Activated CD4-positive, alpha-beta T cell treated with anti-CD3 and anti-CD28 coated beads, Interleukin-2, amount 10 ng/mL, durations not matched to agents 24 days and 14 days (primary cell): ENCODE measurements around the gene NR5A2. TPM values are rescaled to one million over a fixed set of nuclear protein-coding genes. Genes with fewer than 3 reads are reported as not detected.
A peak's percentile ranks its signal among the peaks of the same experiment; 100 is the strongest.

Source experiments
- DNase-seq: peaks from one replicate; pipeline ENCODE4 v3.0.0; 2022
- H3K27ac Mint-ChIP-seq: one replicate; pipeline ENCODE4 v1.8.0; 2022; ENCODE audit warnings: mild to moderate bottlenecking, mixed read lengths
- H3K27me3 Mint-ChIP-seq: one replicate; pipeline ENCODE4 v1.8.0; 2022; ENCODE audit warnings: mixed read lengths
- H3K36me3 Mint-ChIP-seq: one replicate; pipeline ENCODE4 v1.8.0; 2022; ENCODE audit warnings: low read depth, mild to moderate bottlenecking, mixed read lengths
- H3K4me1 Mint-ChIP-seq: one replicate; pipeline ENCODE4 v1.8.0; 2021; ENCODE audit warnings: mixed read lengths
- H3K4me3 Mint-ChIP-seq: one replicate; pipeline ENCODE4 v1.8.0; 2022; ENCODE audit warnings: mild to moderate bottlenecking, moderate library complexity, mixed read lengths
- H3K9me3 Mint-ChIP-seq: one replicate; pipeline ENCODE4 v1.8.0; 2021; ENCODE audit warnings: mixed read lengths
- intact Hi-C: fragments of 100-400 bp; cut with micrococcal nuclease; formaldehyde crosslinking; loops from one replicate; pipeline ENCODE4 v1.15.1; 2023
- total RNA-seq: library from RNA; stranded (reverse); gene quantifications from 2 replicates; pipeline ENCODE4 v1.2.3, GENCODE V29; 2022

NR5A2 gene
- total RNA-seq, 1 donor from 2014 or later, result not detected

DNA sequence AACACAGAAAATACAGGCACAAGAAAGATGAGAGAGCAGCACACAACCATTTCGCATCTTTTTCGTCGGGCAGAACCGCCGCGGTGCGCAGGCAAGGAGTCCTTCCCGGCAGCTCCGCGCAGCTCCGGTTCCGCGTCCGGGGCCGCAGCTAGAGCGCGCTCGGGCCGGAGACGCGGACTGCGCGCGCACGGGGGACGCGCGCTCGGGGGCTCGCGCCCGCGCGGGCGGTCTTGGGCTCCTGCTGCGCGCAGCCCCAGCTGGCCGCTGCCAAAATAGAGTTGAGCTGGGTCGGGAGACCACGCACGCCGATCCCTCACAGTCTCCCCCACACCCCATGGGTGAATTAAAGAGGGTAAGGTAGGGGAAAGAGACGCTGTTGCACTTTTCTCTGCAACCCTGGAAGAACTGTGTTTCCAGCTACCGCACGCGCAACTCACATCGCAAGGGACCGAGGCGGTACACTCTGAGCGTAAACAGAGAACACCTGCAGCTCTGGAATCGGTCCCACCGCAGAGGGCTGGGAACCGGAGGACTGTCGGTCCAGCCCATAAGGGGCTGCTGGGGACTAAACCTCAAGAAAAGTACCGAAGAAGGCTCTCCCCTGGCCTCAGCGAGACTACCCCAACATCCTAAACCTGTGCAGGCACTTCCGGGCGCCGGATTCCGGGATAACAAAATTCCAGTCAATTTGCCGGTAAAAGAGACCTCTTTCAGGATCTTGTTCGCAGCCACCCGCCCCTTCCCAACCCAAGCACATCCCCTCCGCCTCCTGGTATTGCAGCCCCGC, 1.7 kb downstream of the NR5A2 start:
- Mint-ChIP-seq H3K27me3 (peaks cover 54% of the 10 kb centered on the region), H3K36me3 (no peaks in the 10 kb centered on the region), H3K4me3 (peak overlapping the region; percentile 74), H3K27ac (no peak overlapping the region), H3K9me3 (no peaks in the 10 kb centered on the region), H3K4me1 (peaks cover 5% of the 10 kb centered on the region)
- intact Hi-C loops, result loop anchor here (1.0 kb wide), 1 partner anchor 13 kb away; no protein-coding TSS in a partner anchor
- DNase-seq, result peak; percentile 69

DNA sequence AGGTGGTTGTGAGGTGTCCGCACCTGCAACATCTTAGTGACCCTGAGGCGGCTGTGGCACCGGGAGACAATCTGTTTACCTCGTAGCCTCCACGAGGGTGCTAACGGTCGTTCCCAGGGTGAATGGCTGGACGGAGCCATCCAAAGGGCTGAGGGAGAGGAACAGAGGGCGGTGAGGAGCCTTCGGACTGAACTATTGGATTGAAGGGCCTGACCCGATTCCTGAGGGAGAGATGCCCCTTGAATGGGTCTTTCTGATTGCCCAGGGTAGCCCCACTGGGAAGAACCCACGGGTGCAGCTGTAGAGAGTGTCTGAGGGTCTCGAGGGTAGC, 2.3 kb downstream of the NR5A2 start:
- DNase-seq, result no peak
- no peaks in the 10 kb centered on the region for H3K9me3 Mint-ChIP-seq
- H3K36me3 Mint-ChIP-seq, result no peaks in the 10 kb centered on the region
- intact Hi-C loops, result loop anchor here (1.0 to 10.0 kb wide), 2 partner anchors 13 to 345 kb away; no protein-coding TSS in a partner anchor
- H3K27ac Mint-ChIP-seq, result no peak overlapping the region
- no peak overlapping the region for H3K4me3 Mint-ChIP-seq
- H3K27me3 Mint-ChIP-seq, result peaks cover 52% of the 10 kb centered on the region
- H3K4me1 Mint-ChIP-seq, result peaks cover 5% of the 10 kb centered on the region

DNA sequence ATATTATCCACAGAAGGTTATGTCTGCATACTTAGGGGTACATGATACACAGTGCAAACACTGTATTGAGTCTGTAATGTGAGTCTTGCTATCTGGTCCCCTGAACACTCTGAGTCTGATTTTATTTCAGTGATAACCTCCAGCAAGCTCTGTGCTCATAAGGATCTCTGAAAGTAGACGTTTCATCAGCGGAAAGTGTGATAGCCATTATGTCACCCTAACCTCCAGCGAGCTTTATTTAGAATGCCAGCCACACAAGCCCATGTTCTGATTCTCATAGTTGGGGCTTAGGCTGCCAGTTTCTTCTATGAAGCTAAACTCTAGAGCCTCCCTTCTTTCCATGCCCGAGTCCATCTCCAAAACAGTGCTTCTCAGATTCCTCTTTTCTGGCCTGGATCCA, 3.3 kb downstream of the NR5A2 start:
- peaks cover 46% of the 10 kb centered on the region for H3K27me3 Mint-ChIP-seq

DNA sequence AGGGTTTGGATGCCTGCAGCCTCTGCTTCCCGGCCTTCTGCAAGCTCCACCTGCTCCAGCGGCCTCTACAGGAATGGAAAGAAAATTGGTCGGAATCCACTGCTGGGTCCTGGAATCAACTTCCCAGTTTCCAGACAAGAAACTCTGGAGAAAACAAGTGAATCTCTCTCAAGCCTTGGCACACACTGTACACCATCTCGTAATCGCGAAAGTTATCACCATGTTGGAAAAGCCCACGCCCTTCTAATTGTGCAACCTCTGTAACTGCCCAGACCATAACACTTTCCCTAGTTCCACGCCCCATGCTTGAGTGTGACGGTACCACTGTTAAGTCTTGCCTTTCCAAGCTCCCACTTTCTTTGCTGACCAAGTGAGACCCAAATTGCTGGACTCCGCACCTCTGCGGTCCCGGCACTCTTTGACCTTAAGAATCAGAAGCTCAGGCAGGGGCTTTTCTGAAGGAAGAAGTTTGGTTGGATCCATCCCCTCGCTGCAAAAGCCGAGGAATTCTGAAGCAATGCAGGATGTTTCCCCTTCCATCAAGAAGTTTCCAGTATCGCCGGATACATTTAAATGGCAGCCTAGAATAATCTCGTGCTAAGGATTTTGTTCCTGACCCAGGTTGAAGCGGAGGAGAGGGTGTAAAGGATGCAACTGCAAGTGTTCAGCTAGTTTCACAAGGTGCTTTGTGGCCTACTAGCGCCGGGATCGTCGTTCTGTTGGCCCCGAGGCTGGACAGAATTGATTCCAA, 6.2 kb downstream of the NR5A2 start:
- H3K27me3 Mint-ChIP-seq, result peaks cover 31% of the 10 kb centered on the region
- H3K4me1 Mint-ChIP-seq, result peaks cover 4% of the 10 kb centered on the region
- H3K36me3 Mint-ChIP-seq, result no peaks in the 10 kb centered on the region
- DNase-seq, result no peak
- no peaks in the 10 kb centered on the region for H3K9me3 Mint-ChIP-seq
- intact Hi-C loops, result loop anchor here (10.0 kb wide), 1 partner anchor 349 kb away; no protein-coding TSS in a partner anchor
- no peak overlapping the region for H3K27ac Mint-ChIP-seq
- no peak overlapping the region for H3K4me3 Mint-ChIP-seq

More for the DNA sequence above, 3.3 kb downstream of the NR5A2 start:
- intact Hi-C loops, result loop anchor here (10.0 kb wide), 1 partner anchor 346 kb away; no protein-coding TSS in a partner anchor
- peaks cover 5% of the 10 kb centered on the region for H3K4me1 Mint-ChIP-seq
- H3K9me3 Mint-ChIP-seq, result no peaks in the 10 kb centered on the region
- no peak overlapping the region for H3K4me3 Mint-ChIP-seq
- DNase-seq, result no peak
- H3K36me3 Mint-ChIP-seq, result no peaks in the 10 kb centered on the region
- H3K27ac Mint-ChIP-seq, result no peak overlapping the region

DNA sequence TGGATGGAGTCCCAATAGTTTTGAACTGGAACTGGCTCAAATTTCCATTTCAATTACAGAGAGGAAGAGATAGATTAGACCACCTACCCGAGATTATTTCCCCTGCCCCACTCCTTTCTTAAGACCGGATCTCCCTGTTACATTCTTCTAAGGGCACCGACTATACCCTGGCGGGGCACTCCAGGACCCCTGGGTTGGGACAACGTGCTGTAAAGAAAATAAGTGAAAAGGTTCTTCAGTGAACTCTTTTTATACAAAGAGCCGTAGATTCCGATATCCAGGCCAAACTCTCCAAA, 6.7 kb downstream of the NR5A2 start:
- Mint-ChIP-seq H3K4me1 (peaks cover 4% of the 10 kb centered on the region), H3K4me3 (no peak overlapping the region), H3K9me3 (no peaks in the 10 kb centered on the region), H3K27me3 (peaks cover 31% of the 10 kb centered on the region), H3K36me3 (no peaks in the 10 kb centered on the region), H3K27ac (no peak overlapping the region)
- DNase-seq, result no peak
- intact Hi-C loops, result loop anchor here (10.0 kb wide), 1 partner anchor 349 kb away; no protein-coding TSS in a partner anchor

- H3K27me3 Mint-ChIP-seq, result peaks cover 27% of the 10 kb centered on the region
- intact Hi-C loops, result loop anchor here (10.0 kb wide), 1 partner anchor 350 kb away; no protein-coding TSS in a partner anchor
- H3K9me3 Mint-ChIP-seq, result no peaks in the 10 kb centered on the region
- H3K4me3 Mint-ChIP-seq, result no peak overlapping the region
- no peak overlapping the region for H3K27ac Mint-ChIP-seq
- H3K36me3 Mint-ChIP-seq, result no peaks in the 10 kb centered on the region
- no peak for DNase-seq
- peaks cover 4% of the 10 kb centered on the region for H3K4me1 Mint-ChIP-seq
Observed at GRCh38 chr1:200034761-200035396, 7.4 kb downstream of the NR5A2 start.

DNA sequence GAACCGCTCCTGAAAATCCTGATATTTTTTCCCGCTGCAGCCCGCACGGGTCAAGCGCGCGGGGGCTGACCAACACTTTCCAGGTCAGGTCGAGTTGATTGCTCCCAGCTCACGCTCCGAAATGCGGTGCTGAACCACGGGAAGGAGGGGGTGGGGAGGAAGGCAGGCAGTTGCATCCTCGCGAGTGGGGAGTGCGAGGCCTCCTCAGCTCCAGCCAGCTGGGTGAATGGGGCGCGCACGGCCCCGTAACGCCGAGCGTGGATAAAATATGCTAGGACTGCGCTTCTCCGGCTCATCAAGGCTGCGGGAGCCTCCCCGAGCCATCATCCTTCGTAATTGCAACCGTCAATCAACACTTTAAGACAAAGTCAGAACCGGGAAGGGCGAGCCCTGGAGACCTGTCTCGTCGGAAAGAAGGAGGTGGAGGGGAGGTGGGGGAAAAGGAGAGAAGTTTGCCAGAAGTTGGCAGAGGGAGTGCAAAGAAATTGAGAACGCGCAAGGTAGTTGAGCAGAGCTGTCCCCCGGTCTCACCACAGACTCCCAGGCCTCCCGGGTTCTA, 8.0 kb downstream of the NR5A2 start:
- H3K36me3 Mint-ChIP-seq, result no peaks in the 10 kb centered on the region
- intact Hi-C loops, result loop anchor here (10.0 kb wide), 1 partner anchor 351 kb away; no protein-coding TSS in a partner anchor
- H3K4me3 Mint-ChIP-seq, result no peak overlapping the region
- H3K27me3 Mint-ChIP-seq, result peaks cover 27% of the 10 kb centered on the region
- H3K4me1 Mint-ChIP-seq, result peaks cover 7% of the 10 kb centered on the region
- no peak for DNase-seq
- H3K27ac Mint-ChIP-seq, result no peak overlapping the region
- no peaks in the 10 kb centered on the region for H3K9me3 Mint-ChIP-seq

- no peak for DNase-seq
- Mint-ChIP-seq H3K9me3 (no peaks in the 10 kb centered on the region), H3K4me3 (no peak overlapping the region), H3K27ac (no peak overlapping the region), H3K36me3 (no peaks in the 10 kb centered on the region), H3K4me1 (peaks cover 9% of the 10 kb centered on the region), H3K27me3 (peaks cover 27% of the 10 kb centered on the region)
- intact Hi-C loops, result loop anchor here (10.0 kb wide), 1 partner anchor 351 kb away; no protein-coding TSS in a partner anchor
Observed at GRCh38 chr1:200035956-200036618, 8.6 kb downstream of the NR5A2 start.

GRCh38 chr1:200036619-200037270, 9.2 kb downstream of the NR5A2 start:
- Mint-ChIP-seq H3K4me1 (peaks cover 9% of the 10 kb centered on the region), H3K4me3 (no peak overlapping the region), H3K27me3 (peaks cover 32% of the 10 kb centered on the region), H3K36me3 (no peaks in the 10 kb centered on the region), H3K9me3 (no peaks in the 10 kb centered on the region), H3K27ac (no peak overlapping the region)
- intact Hi-C loops, result loop anchor here (10.0 kb wide), 1 partner anchor 352 kb away; no protein-coding TSS in a partner anchor
- DNase-seq, result no peak

- Mint-ChIP-seq H3K9me3 (no peaks in the 10 kb centered on the region), H3K36me3 (no peaks in the 10 kb centered on the region), H3K27ac (no peak overlapping the region), H3K4me3 (no peak overlapping the region), H3K4me1 (peaks cover 9% of the 10 kb centered on the region), H3K27me3 (peaks cover 30% of the 10 kb centered on the region)
- intact Hi-C loops, result loop anchor here (10.0 kb wide), 1 partner anchor 353 kb away; no protein-coding TSS in a partner anchor
- DNase-seq, result no peak
Observed at GRCh38 chr1:200037501-200037900, 10.0 kb downstream of the NR5A2 start.

GRCh38 chr1:200037904-200038303, 10.4 kb downstream of the NR5A2 start:
- no peak overlapping the region for H3K4me3 Mint-ChIP-seq
- H3K27ac Mint-ChIP-seq, result no peak overlapping the region
- H3K36me3 Mint-ChIP-seq, result peaks cover 3% of the 10 kb centered on the region
- H3K9me3 Mint-ChIP-seq, result no peaks in the 10 kb centered on the region
- no peak for DNase-seq
- peaks cover 33% of the 10 kb centered on the region for H3K27me3 Mint-ChIP-seq
- intact Hi-C loops, result loop anchor here (10.0 kb wide), 1 partner anchor 353 kb away; no protein-coding TSS in a partner anchor
- peaks cover 12% of the 10 kb centered on the region for H3K4me1 Mint-ChIP-seq

GRCh38 chr1:200038325-200038980, 10.9 kb downstream of the NR5A2 start:
- Mint-ChIP-seq H3K9me3 (no peaks in the 10 kb centered on the region), H3K27ac (no peak overlapping the region), H3K4me3 (no peak overlapping the region), H3K36me3 (peaks cover 3% of the 10 kb centered on the region), H3K27me3 (peaks cover 39% of the 10 kb centered on the region), H3K4me1 (peaks cover 14% of the 10 kb centered on the region)
- intact Hi-C loops, result loop anchor here (10.0 kb wide), 1 partner anchor 354 kb away; no protein-coding TSS in a partner anchor
- DNase-seq, result no peak
